ENCODE measurements around the gene SYT2. TPM values are rescaled to one million over a fixed set of nuclear protein-coding genes. Genes with fewer than 3 reads are reported as not detected.
A peak's percentile ranks its signal among the peaks of the same experiment; 100 is the strongest.

Gene SYT2
- total and polyA plus RNA-seq, 2 donors from 2014 or later: 0.15 to 0.19 TPM

DNA sequence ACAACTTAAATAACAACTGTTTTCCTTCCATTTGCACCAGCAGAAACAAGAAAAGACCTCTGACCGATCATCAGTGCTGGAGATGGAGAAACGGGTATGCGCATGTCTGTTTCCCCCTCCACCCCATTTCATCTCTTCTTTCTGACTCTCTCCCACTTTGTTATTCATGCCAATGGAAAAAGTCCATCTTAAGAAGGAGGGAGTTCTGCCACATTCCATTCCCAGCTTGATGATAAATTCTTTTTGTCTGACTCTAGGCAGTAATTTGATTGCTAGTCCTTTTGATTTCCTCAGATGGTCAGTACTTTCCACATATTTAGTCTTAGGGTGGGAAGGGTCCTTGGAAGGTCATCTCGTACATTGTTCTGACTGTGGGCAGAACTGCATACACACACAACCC, 142.5 kb downstream of the SYT2 start:
- H3K9me3 ChIP-seq (ENCODE audit: control insufficient read depth in 2 of 3, insufficient read depth in 1 of 3, low read length in 3 of 3): no peaks in the 10 kb centered on the region
- peaks cover 0 to 6% (median 5%) of the 10 kb centered on the region in 3 donors for H3K4me1 ChIP-seq (ENCODE audit: control insufficient read depth in 2 of 3, insufficient read depth in 2 of 3, low read depth in 1 of 3, low read length in 3 of 3)
- H3K27me3 ChIP-seq (ENCODE audit: control insufficient read depth, insufficient read depth, low read length): no peaks in the 10 kb centered on the region
- no peak overlapping the region for H3K9ac ChIP-seq (ENCODE audit: low read length in 3 of 3)
- H3K4me3 ChIP-seq (ENCODE audit: low read length in 3 of 3): no peak overlapping the region
- TF ChIP-seq, protein P1, sequence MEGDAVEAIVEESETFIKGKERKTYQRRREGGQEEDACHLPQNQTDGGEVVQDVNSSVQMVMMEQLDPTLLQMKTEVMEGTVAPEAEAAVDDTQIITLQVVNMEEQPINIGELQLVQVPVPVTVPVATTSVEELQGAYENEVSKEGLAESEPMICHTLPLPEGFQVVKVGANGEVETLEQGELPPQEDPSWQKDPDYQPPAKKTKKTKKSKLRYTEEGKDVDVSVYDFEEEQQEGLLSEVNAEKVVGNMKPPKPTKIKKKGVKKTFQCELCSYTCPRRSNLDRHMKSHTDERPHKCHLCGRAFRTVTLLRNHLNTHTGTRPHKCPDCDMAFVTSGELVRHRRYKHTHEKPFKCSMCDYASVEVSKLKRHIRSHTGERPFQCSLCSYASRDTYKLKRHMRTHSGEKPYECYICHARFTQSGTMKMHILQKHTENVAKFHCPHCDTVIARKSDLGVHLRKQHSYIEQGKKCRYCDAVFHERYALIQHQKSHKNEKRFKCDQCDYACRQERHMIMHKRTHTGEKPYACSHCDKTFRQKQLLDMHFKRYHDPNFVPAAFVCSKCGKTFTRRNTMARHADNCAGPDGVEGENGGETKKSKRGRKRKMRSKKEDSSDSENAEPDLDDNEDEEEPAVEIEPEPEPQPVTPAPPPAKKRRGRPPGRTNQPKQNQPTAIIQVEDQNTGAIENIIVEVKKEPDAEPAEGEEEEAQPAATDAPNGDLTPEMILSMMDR (IDR thresholded peaks at IDR 0.05; ENCODE audit: borderline replicate concordance, extremely low read depth, insufficient read depth): no peak
- FAIRE-seq (no peak), DNase-seq (peak in 1 of 5 donors; percentile 47)
- peaks cover 0 to 3% (median 0%) of the 10 kb centered on the region in 3 donors for H3K36me3 ChIP-seq (ENCODE audit: control insufficient read depth in 2 of 3, insufficient read depth in 3 of 3, low read length in 3 of 3)
- H3K27ac ChIP-seq (ENCODE audit: low read depth in 2 of 2, low read length in 2 of 2): no peak overlapping the region
- intact Hi-C loops (cut with DNase I): no loop called here

DNA sequence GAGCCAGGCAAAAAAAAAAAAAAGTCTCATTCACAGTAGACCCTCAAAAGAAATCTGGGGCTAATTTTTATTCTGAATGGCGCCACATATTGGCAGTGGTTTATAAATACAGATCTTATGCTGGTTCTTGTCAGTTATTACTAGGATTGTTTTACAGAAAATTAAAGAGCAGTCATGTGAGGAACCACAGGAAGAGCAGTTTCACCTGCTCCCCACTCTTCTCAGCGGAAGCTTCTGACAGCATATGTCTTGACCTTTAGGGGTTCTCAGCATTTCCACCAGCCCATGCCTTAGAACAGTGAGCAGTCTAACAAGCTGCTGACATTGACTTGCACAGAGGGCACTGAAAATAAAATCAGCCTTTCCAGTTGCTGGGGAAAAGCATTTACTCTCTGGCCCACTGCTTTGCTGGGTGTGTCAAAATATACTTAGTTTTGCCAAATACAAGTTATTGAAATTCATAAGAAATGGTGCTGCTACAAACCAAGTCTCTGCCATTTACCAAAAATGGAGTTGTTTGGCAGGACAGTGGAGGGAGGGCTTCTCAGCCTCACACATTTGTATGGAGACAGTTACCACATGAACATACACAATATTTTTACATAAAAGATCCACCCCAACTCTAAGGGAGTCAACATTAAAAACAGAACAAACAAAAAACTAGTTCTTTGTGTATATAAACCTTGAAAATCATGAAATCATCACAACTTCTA, 144.2 kb downstream of the SYT2 start:
- DNase-seq (no peak), FAIRE-seq (no peak)
- H3K4me1 ChIP-seq (ENCODE audit: control insufficient read depth in 2 of 3, insufficient read depth in 2 of 3, low read depth in 1 of 3, low read length in 3 of 3): peaks cover 0 to 6% (median 5%) of the 10 kb centered on the region in 3 donors
- TF ChIP-seq, protein P1 (IDR thresholded peaks at IDR 0.05; ENCODE audit: borderline replicate concordance, extremely low read depth, insufficient read depth): no peak
- no peak overlapping the region for H3K4me3 ChIP-seq (ENCODE audit: low read length in 3 of 3)
- no peak overlapping the region for H3K27ac ChIP-seq (ENCODE audit: low read depth in 2 of 2, low read length in 2 of 2)
- no peaks in the 10 kb centered on the region for H3K9me3 ChIP-seq (ENCODE audit: control insufficient read depth in 2 of 3, insufficient read depth in 1 of 3, low read length in 3 of 3)
- H3K36me3 ChIP-seq (ENCODE audit: control insufficient read depth in 2 of 3, insufficient read depth in 3 of 3, low read length in 3 of 3): no peaks in the 10 kb centered on the region
- no peak overlapping the region for H3K9ac ChIP-seq (ENCODE audit: low read length in 3 of 3)
- intact Hi-C loops (cut with DNase I): no loop called here
- no peaks in the 10 kb centered on the region for H3K27me3 ChIP-seq (ENCODE audit: control insufficient read depth, insufficient read depth, low read length)

DNA sequence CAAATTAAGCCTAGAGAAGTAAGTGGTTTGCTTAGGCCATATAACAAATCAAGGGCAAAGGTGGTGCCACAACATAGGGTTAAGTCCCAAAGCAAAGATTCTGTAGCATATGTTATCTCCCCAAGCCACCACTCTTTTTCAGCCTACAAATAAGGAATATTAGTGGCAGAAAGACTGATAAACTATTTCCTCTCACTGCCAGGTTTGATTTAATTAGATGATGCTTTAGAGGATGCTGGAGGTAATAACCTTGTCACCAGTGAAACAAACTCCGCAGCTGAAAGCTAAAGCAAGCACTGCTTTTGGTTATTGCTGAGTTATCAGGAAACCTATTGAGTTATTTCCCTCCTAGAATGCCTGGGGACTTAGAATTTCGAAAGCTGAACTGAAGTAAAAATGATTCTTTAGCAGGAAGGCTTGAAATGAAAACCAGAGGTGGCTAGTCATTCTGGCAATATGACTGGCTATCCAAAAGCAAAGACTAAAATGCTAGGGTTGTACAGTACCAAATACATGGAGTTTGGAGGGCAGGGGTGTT, 145.2 kb downstream of the SYT2 start:
- intact Hi-C loops (cut with DNase I): no loop called here
- H3K9ac ChIP-seq (ENCODE audit: low read length in 3 of 3): no peak overlapping the region
- TF ChIP-seq, protein P1 (IDR thresholded peaks at IDR 0.05; ENCODE audit: borderline replicate concordance, extremely low read depth, insufficient read depth): no peak
- peaks cover 0 to 6% (median 5%) of the 10 kb centered on the region in 3 donors for H3K4me1 ChIP-seq (ENCODE audit: control insufficient read depth in 2 of 3, insufficient read depth in 2 of 3, low read depth in 1 of 3, low read length in 3 of 3)
- no peak overlapping the region for H3K27ac ChIP-seq (ENCODE audit: low read depth in 2 of 2, low read length in 2 of 2)
- no peak for FAIRE-seq
- H3K9me3 ChIP-seq (ENCODE audit: control insufficient read depth in 2 of 3, insufficient read depth in 1 of 3, low read length in 3 of 3): no peaks in the 10 kb centered on the region
- H3K36me3 ChIP-seq (ENCODE audit: control insufficient read depth in 2 of 3, insufficient read depth in 3 of 3, low read length in 3 of 3): no peaks in the 10 kb centered on the region
- DNase-seq: no peak
- H3K4me3 ChIP-seq (ENCODE audit: low read length in 3 of 3): no peak overlapping the region
- H3K27me3 ChIP-seq (ENCODE audit: control insufficient read depth, insufficient read depth, low read length): no peaks in the 10 kb centered on the region
